GM12878 (cell line): ENCODE results near the gene TESPA1. TPM values are rescaled to one million over a fixed set of nuclear protein-coding genes. Genes with fewer than 3 reads are reported as not detected.

Experiments used
- ATAC-seq: fragments of 200-7000 bp; cut with Tn5 transposase; 3 replicates; pipeline ENCODE4 v1.9.1; 2020; ENCODE audit warnings: mild to moderate bottlenecking, moderate library complexity
- BruUV-seq: library from RNA; stranded (reverse); fragments of 400-500 nt; replicated peaks from 2 replicates; lab custom pipeline; 2021; lab: Mats Ljungman, UMichigan
- CTCF ChIA-PET: fragments of 300-600 bp; sonication (Branson Sonifier 250); formaldehyde crosslinking; extraction: SDS; loops from one replicate; lab custom pipeline; 2021; ENCODE audit warnings: inconsistent platforms; lab: Yijun Ruan, JAX
- POLR2A ChIA-PET: fragments of 350-600 bp; formaldehyde crosslinking; extraction: SDS; loops from one replicate; lab custom pipeline; 2021; ENCODE audit warnings: inconsistent platforms; lab: Charles Lee
- RAD21 ChIA-PET: fragments of 300-600 bp; sonication (Branson Sonifier 250); formaldehyde crosslinking; loops from one replicate; lab custom pipeline; 2023; ENCODE audit warnings: antibody characterized with exemption; ENCODE audit not compliant: unreplicated experiment; lab: Charles Lee
- SMC1A ChIA-PET: fragments of 300-600 bp; sonication (Branson Sonifier 250); formaldehyde crosslinking; loops from one replicate; lab custom pipeline; 2023; ENCODE audit not compliant: unreplicated experiment, uncharacterized antibody; lab: Charles Lee
- DNase-seq: peaks from one replicate; pipeline ENCODE4 v3.0.0-alpha.2; 2011; ENCODE audit warnings: low read depth, low spot score
- FAIRE-seq: peaks from 3 replicates; lab custom pipeline; 2011; peaks lifted over from hg19 to GRCh38; lab: Jason Lieb, UNC
- H2AFZ ChIP-seq: 2 replicates; pipeline ENCODE4 v1.6.0; 2011; ENCODE audit warnings: low read depth, low read length, control low read depth; ENCODE audit not compliant: control insufficient read depth
- H3K27ac ChIP-seq: 2 replicates; pipeline ENCODE4 v1.5.1; 2011; ENCODE audit warnings: control low read depth; ENCODE audit not compliant: control insufficient read depth, insufficient read depth
- H3K27me3 ChIP-seq, 2 experiments: replicated peaks in 1 of 2; 2 replicates each; pipeline versions ENCODE4 v1.6.0 to v1.6.1; 2011; ENCODE audit warnings: low read length in 1 of 2; ENCODE audit not compliant: control insufficient read depth in 2 of 2, insufficient read depth in 2 of 2
- H3K36me3 ChIP-seq, 2 experiments: 2 replicates each; pipeline ENCODE4 v1.5.1; 2011; ENCODE audit warnings: low read length in 1 of 2; ENCODE audit not compliant: control insufficient read depth in 2 of 2, insufficient read depth in 2 of 2
- H3K4me1 ChIP-seq: 2 replicates; pipeline ENCODE4 v1.6.1; 2011; ENCODE audit warnings: mild to moderate bottlenecking, low read length, moderate library complexity, mixed read lengths; ENCODE audit not compliant: control insufficient read depth, insufficient read depth
- H3K4me2 ChIP-seq: 2 replicates; pipeline ENCODE4 v1.6.0; 2011; ENCODE audit warnings: control low read depth; ENCODE audit not compliant: control insufficient read depth, insufficient read depth
- H3K4me3 ChIP-seq: fragments of 200-600 bp; sonication (generic); 2 replicates; pipeline ENCODE4 v1.5.1; 2016
- H3K79me2 ChIP-seq: 2 replicates; pipeline ENCODE4 v1.6.0; 2011; ENCODE audit warnings: low read length; ENCODE audit not compliant: control insufficient read depth, insufficient read depth
- H3K9ac ChIP-seq: 2 replicates; pipeline ENCODE4 v1.8.0; 2011; ENCODE audit warnings: low read length, control low read depth, mixed read lengths; ENCODE audit not compliant: control insufficient read depth, insufficient read depth
- H3K9me3 ChIP-seq: replicated peaks from 3 replicates; pipeline ENCODE4 v1.5.1; 2011; ENCODE audit warnings: mild to moderate bottlenecking, low read length; ENCODE audit not compliant: control insufficient read depth, insufficient read depth
- H4K20me1 ChIP-seq: 2 replicates; pipeline ENCODE4 v1.6.0; 2011; ENCODE audit not compliant: control insufficient read depth, insufficient read depth
- CBX3 ChIP-seq: fragments of 200-600 bp; sonication (generic); IDR thresholded peaks from 2 replicates; pipeline ENCODE4 v1.6.1; 2016; ENCODE audit warnings: low read depth, borderline replicate concordance
- CTCF ChIP-seq, 3 experiments: IDR thresholded peaks in 2 of 3; conservative IDR thresholded peaks in 1 of 3; 2 replicates each; pipeline ENCODE4 v1.5.1; 2011; ENCODE audit warnings: low read depth in 3 of 3, low read length in 3 of 3, mild to moderate bottlenecking in 3 of 3, control low read depth in 2 of 3, moderate library complexity in 2 of 3, inconsistent platforms in 1 of 3, mixed read lengths in 1 of 3; ENCODE audit not compliant: control insufficient read depth in 2 of 3, insufficient read depth in 1 of 3; ENCODE audit errors: extremely low read depth in 1 of 3
- EGR1 ChIP-seq, 2 experiments: IDR thresholded peaks; 1 replicate in 1 of 2; 2 replicates in 1 of 2; pipeline ENCODE4 v1.6.1; 2011 to 2012; ENCODE audit warnings: low read depth in 2 of 2, low read length in 2 of 2, borderline replicate concordance in 1 of 2, mild to moderate bottlenecking in 1 of 2, moderate library complexity in 1 of 2
- FOXK2 ChIP-seq: fragments of 450-650 bp; IDR thresholded peaks from 2 replicates; pipeline ENCODE4 v1.6.1; 2017; ENCODE audit warnings: mild to moderate bottlenecking, moderate library complexity
- IRF3 ChIP-seq: fragments of 450-650 bp; IDR thresholded peaks from 2 replicates; pipeline ENCODE4 v1.6.1; 2014; ENCODE audit warnings: mild to moderate bottlenecking
- MTA2 ChIP-seq: fragments of 450-650 bp; IDR thresholded peaks from 2 replicates; pipeline ENCODE4 v1.6.1; 2016; ENCODE audit warnings: low read depth, mild to moderate bottlenecking, moderate library complexity
- NR2C2 ChIP-seq: IDR thresholded peaks from 2 replicates; pipeline ENCODE4 v1.6.1; 2011; ENCODE audit warnings: borderline replicate concordance, low read depth; ENCODE audit not compliant: control insufficient read depth, insufficient read length
- PML ChIP-seq: IDR thresholded peaks from 2 replicates; pipeline ENCODE4 v1.6.1; 2012; ENCODE audit warnings: low read length, inconsistent platforms
- RCOR1 ChIP-seq: conservative IDR thresholded peaks from 2 replicates; pipeline ENCODE4 v1.6.1; 2012; ENCODE audit warnings: low read depth, low read length, improper control_type of control experiment
- SIN3A ChIP-seq: IDR thresholded peaks from 2 replicates; pipeline ENCODE4 v1.6.1; 2012; ENCODE audit warnings: low read depth, low read length, improper control_type of control experiment
- TCF7 ChIP-seq: IDR thresholded peaks from 2 replicates; pipeline ENCODE4 v1.6.1; 2014; ENCODE audit warnings: antibody characterized with exemption, borderline replicate concordance
- YBX1 ChIP-seq: fragments of 450-650 bp; IDR thresholded peaks from 2 replicates; pipeline ENCODE4 v1.6.1; 2016; ENCODE audit warnings: antibody characterized with exemption
- ZNF274 ChIP-seq: IDR thresholded peaks from one replicate; pipeline ENCODE4 v1.8.0; 2011; ENCODE audit not compliant: insufficient read length, insufficient read depth
- ZNF592 ChIP-seq: fragments of 450-650 bp; IDR thresholded peaks from 2 replicates; pipeline ENCODE4 v1.6.1; 2017; ENCODE audit warnings: mild to moderate bottlenecking, moderate library complexity
- WGBS: methylation state at CpG from one replicate; pipeline ENCODE4 v1.1.6; 2016; ENCODE audit warnings: low lambda C conversion rate; ENCODE audit not compliant: insufficient replicate concordance, insufficient coverage; ENCODE audit errors: missing lambda C conversion rate; 5-methylcytosine and 5-hydroxymethylcytosine counted together
- in situ Hi-C: fragments of 300-500 bp; cut with MboI; formaldehyde crosslinking; loops from 9 replicates; pipeline ENCODE4 v1.14.3; 2018; ENCODE audit warnings: mixed read lengths
- intact Hi-C: fragments of 100-400 bp; cut with micrococcal nuclease; formaldehyde crosslinking; loops from one replicate; pipeline ENCODE4 v1.14.2; 2022; ENCODE audit not compliant: unreplicated experiment
- polyA plus RNA-seq, 11 experiments: library from polyadenylated mRNA; depleted of rRNA in 4 of 11; unstranded in 6 of 11; stranded (reverse) in 5 of 11; fragments of >200 nt; fragmentation: Nextera tagmentation in 4 of 11; fragmentation: Illumina TruSeq in 1 of 11; extraction: Ambion mirVana in 4 of 11; extraction: Trizol in 1 of 11; gene quantifications; 1 replicate in 1 of 11; 2 replicates in 10 of 11; pipeline versions ENCODE4 v1.2.1 to v1.2.3, GENCODE V29; 2011 to 2016; ENCODE audit warnings: inconsistent platforms in 2 of 11, missing spikeins in 2 of 11, low read depth in 1 of 11
- total RNA-seq, 4 experiments: library from RNA; depleted of rRNA in 3 of 4; stranded (reverse); fragments of >200 nt in 3 of 4; fragmentation: Illumina TruSeq in 1 of 4; extraction: Trizol in 1 of 4; gene quantifications; 2 replicates each; pipeline versions ENCODE4 v1.2.1 to v1.2.3, GENCODE V29; 2013 to 2021
- TF ChIP-seq, protein P1 (sequence below): fragments of 450-650 bp; IDR thresholded peaks from 2 replicates; pipeline ENCODE4 v1.6.1; 2017; ENCODE audit warnings: low read depth, mild to moderate bottlenecking, moderate library complexity

The TESPA1 gene
- total and polyA plus RNA-seq, 10 of the 15 experiments (the other 5 are each of a cell fraction or from before 2014, with no cell fraction given) = 13.8 to 56.2 (median 23.9) TPM

- Histone ChIP-seq H3K9me3 (no peaks in the 10 kb centered on the region; the same call in 2 of the 3 replicates), H3K27ac (no peak overlapping the region), H4K20me1 (no peaks in the 10 kb centered on the region), H3K4me3 (no peak overlapping the region), H3K4me2 (no peak overlapping the region), H3K36me3 (no peaks in the 10 kb centered on the region), H3K9ac (no peak overlapping the region), H3K4me1 (peaks cover 32% of the 10 kb centered on the region), H2AFZ (no peak overlapping the region), H3K27me3 (no peaks in the 10 kb centered on the region), H3K79me2 (peaks cover 16% of the 10 kb centered on the region)
- POLR2A ChIA-PET = interaction anchor here (0.7 to 1.1 kb wide), 2 partner anchors 11 to 12 kb away, joined by 3 read pairs; no protein-coding TSS in a partner anchor
- no peak for ATAC-seq
- SMC1A ChIA-PET = interaction anchor here (0.6 to 1.7 kb wide), 6 partner anchors 12 to 394 kb away, joined by 3 to 8 read pairs (median 4); no protein-coding TSS in a partner anchor
- WGBS = 83% methylated on average over 4 of the region's 4 CpGs
- in situ Hi-C loops (no loop called here), intact Hi-C loops (no loop called here)
- DNase-seq = no peak
- FAIRE-seq = no peak
- RAD21 ChIA-PET = interaction anchor here (1.0 to 1.7 kb wide), 3 partner anchors 10 to 84 kb away, joined by 3 to 6 read pairs (median 3); no protein-coding TSS in a partner anchor
- CTCF ChIA-PET = interaction anchor here (0.8 to 1.5 kb wide), 4 partner anchors 15 to 238 kb away, joined by 3 to 9 read pairs (median 3); no protein-coding TSS in a partner anchor
- no TSS peak for BruUV-seq
- no peak for TF ChIP-seq MTA2
- TF ChIP-seq TCF7 = no peak
- TF ChIP-seq IRF3 = no peak
- TF ChIP-seq RCOR1 = no peak
- no peak for TF ChIP-seq YBX1
- no peak for TF ChIP-seq SIN3A
- TF ChIP-seq EGR1 (IDR thresholded peaks at IDR 0.05; ENCODE audit: borderline replicate concordance in 1 of 2, low read depth in 2 of 2, low read length in 2 of 2) = no peak
- no peak for TF ChIP-seq ZNF274
- no peak for TF ChIP-seq ZNF592
- TF ChIP-seq CTCF (IDR thresholded peaks at IDR 0.05 in 2 of 3, conservative IDR thresholded peaks at IDR 0.05 in 1 of 3; ENCODE audit: control insufficient read depth in 2 of 3, extremely low read depth in 1 of 3, insufficient read depth in 1 of 3, low read depth in 3 of 3, low read length in 3 of 3) = no peak
- no peak for TF ChIP-seq NR2C2
- no peak for TF ChIP-seq CBX3
- TF ChIP-seq, protein P1, sequence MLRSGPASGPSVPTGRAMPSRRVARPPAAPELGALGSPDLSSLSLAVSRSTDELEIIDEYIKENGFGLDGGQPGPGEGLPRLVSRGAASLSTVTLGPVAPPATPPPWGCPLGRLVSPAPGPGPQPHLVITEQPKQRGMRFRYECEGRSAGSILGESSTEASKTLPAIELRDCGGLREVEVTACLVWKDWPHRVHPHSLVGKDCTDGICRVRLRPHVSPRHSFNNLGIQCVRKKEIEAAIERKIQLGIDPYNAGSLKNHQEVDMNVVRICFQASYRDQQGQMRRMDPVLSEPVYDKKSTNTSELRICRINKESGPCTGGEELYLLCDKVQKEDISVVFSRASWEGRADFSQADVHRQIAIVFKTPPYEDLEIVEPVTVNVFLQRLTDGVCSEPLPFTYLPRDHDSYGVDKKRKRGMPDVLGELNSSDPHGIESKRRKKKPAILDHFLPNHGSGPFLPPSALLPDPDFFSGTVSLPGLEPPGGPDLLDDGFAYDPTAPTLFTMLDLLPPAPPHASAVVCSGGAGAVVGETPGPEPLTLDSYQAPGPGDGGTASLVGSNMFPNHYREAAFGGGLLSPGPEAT = no peak
- no peak for TF ChIP-seq PML
- TF ChIP-seq FOXK2 = no peak
Observed at GRCh38 chr12:54987611-54988231, 3.2 kb upstream of the TESPA1 start.
